Measurements from ENCODE around the gene CAGE1.

CAGE1 gene

GRCh38 chr6:7421066-7421465, 31.5 kb upstream of the CAGE1 start:
- in situ Hi-C loops (cut with HindIII; ENCODE audit: low sequenced_read_pairs), result no loop called here
- no peak overlapping the region for H3K4me3 ChIP-seq (ENCODE audit: low read depth, low read length)
- no peak for TF ChIP-seq CTCF (IDR thresholded peaks at IDR 0.05; ENCODE audit: low read depth, low read length)
- no peak for DNase-seq (ENCODE audit: low read depth, low spot score)

- H3K4me3 ChIP-seq (ENCODE audit: low read depth, low read length), result no peak overlapping the region
- in situ Hi-C loops (cut with HindIII; ENCODE audit: low sequenced_read_pairs), result no loop called here
- TF ChIP-seq CTCF (IDR thresholded peaks at IDR 0.05; ENCODE audit: low read depth, low read length), result no peak
- no peak for DNase-seq (ENCODE audit: low read depth, low spot score)
Observed at GRCh38 chr6:7419065-7419464, 29.5 kb upstream of the CAGE1 start.

GRCh38 chr6:7418238-7418905, 28.8 kb upstream of the CAGE1 start:
- no peak overlapping the region for H3K4me3 ChIP-seq (ENCODE audit: low read depth, low read length)
- no peak for TF ChIP-seq CTCF (IDR thresholded peaks at IDR 0.05; ENCODE audit: low read depth, low read length)
- no peak for DNase-seq (ENCODE audit: low read depth, low spot score)
- in situ Hi-C loops (cut with HindIII; ENCODE audit: low sequenced_read_pairs), result no loop called here

- no peak for DNase-seq (ENCODE audit: low read depth, low spot score)
- H3K4me3 ChIP-seq (ENCODE audit: low read depth, low read length), result no peak overlapping the region
- no peak for TF ChIP-seq CTCF (IDR thresholded peaks at IDR 0.05; ENCODE audit: low read depth, low read length)
- in situ Hi-C loops (cut with HindIII; ENCODE audit: low sequenced_read_pairs), result no loop called here
Observed at GRCh38 chr6:7417684-7418083, 28.1 kb upstream of the CAGE1 start.

GRCh38 chr6:7414811-7415210, 25.3 kb upstream of the CAGE1 start:
- in situ Hi-C loops (cut with HindIII; ENCODE audit: low sequenced_read_pairs), result no loop called here
- no peak overlapping the region for H3K4me3 ChIP-seq (ENCODE audit: low read depth, low read length)
- DNase-seq (ENCODE audit: low read depth, low spot score), result no peak
- TF ChIP-seq CTCF (IDR thresholded peaks at IDR 0.05; ENCODE audit: low read depth, low read length), result no peak

GRCh38 chr6:7413151-7413823, 23.7 kb upstream of the CAGE1 start:
- peak; percentile 51 for DNase-seq (ENCODE audit: low read depth, low spot score)
- TF ChIP-seq CTCF (IDR thresholded peaks at IDR 0.05; ENCODE audit: low read depth, low read length), result no peak
- no peak overlapping the region for H3K4me3 ChIP-seq (ENCODE audit: low read depth, low read length)
- in situ Hi-C loops (cut with HindIII; ENCODE audit: low sequenced_read_pairs), result no loop called here
